Hematopoietic multipotent progenitor cell treated with erythropoietin and hydrocortisone succinate and interleukin-3 and kit ligand, for 6 days (in vitro differentiated cells): ENCODE results near the gene STAM.
A peak's percentile ranks its signal among the peaks of the same experiment; 100 is the strongest.

ENCODE experiments used
- DNase-seq: peaks from one replicate; pipeline ENCODE4 v3.0.0-alpha.2; 2015

Gene STAM

GRCh38 chr10:17648243-17649035 is 4.5 kb downstream of the STAM start:
- no peak for DNase-seq

GRCh38 chr10:17649052-17649451 is 5.1 kb downstream of the STAM start:
- DNase-seq = no peak

- no peak for DNase-seq
Observed at GRCh38 chr10:17649836-17650235, 5.9 kb downstream of the STAM start.

- no peak for DNase-seq
Observed at GRCh38 chr10:17650416-17650815, 6.5 kb downstream of the STAM start.

GRCh38 chr10:17651896-17652295 is 7.9 kb downstream of the STAM start:
- DNase-seq = no peak

GRCh38 chr10:17652585-17652984 is 8.6 kb downstream of the STAM start:
- no peak for DNase-seq

GRCh38 chr10:17655009-17655408 is 11.1 kb downstream of the STAM start:
- no peak for DNase-seq

GRCh38 chr10:17655567-17656146 is 11.7 kb downstream of the STAM start:
- DNase-seq = peak; percentile 76

GRCh38 chr10:17657103-17657500 is 13.2 kb downstream of the STAM start:
- DNase-seq = no peak

- peak; percentile 49 for DNase-seq
Observed at GRCh38 chr10:17659365-17659764, 15.4 kb downstream of the STAM start.

- no peak for DNase-seq
Observed at GRCh38 chr10:17660921-17661320, 17.0 kb downstream of the STAM start.

- no peak for DNase-seq
Observed at GRCh38 chr10:17661510-17661909, 17.6 kb downstream of the STAM start.

- peak; percentile 99 for DNase-seq
Observed at GRCh38 chr10:17662193-17663138, 18.5 kb downstream of the STAM start.

- DNase-seq = no peak
Observed at GRCh38 chr10:17663450-17663849, 19.5 kb downstream of the STAM start.

GRCh38 chr10:17665747-17666146 is 21.8 kb downstream of the STAM start:
- DNase-seq = peak; percentile 51

GRCh38 chr10:17668435-17669184 is 24.7 kb downstream of the STAM start:
- peak; percentile 75 for DNase-seq

GRCh38 chr10:17669185-17669872 is 25.4 kb downstream of the STAM start:
- no peak for DNase-seq

GRCh38 chr10:17671307-17671706 is 27.4 kb downstream of the STAM start:
- no peak for DNase-seq

GRCh38 chr10:17673471-17674061 is 29.6 kb downstream of the STAM start:
- DNase-seq = peak; percentile 87

- DNase-seq = no peak
Observed at GRCh38 chr10:17674566-17674965, 30.6 kb downstream of the STAM start.

GRCh38 chr10:17675638-17676037 is 31.7 kb downstream of the STAM start:
- peak; percentile 80 for DNase-seq

- DNase-seq = no peak
Observed at GRCh38 chr10:17676919-17677318, 33.0 kb downstream of the STAM start.
